Spleen (tissue), 7 donors: Measurements from ENCODE around the gene CARTPT.

Experiments
- CTCF ChIP-seq, 11 experiments: fragments of 200-600 bp in 7 of 11; fragments of 450-650 bp in 4 of 11; sonication (generic) in 4 of 11; IDR thresholded peaks in 8 of 11; conservative IDR thresholded peaks in 3 of 11; 1 replicate in 7 of 11; 2 replicates in 4 of 11; pipeline versions ENCODE4 v1.4.0 to v1.8.0; 2016 to 2021; ENCODE audit warnings: antibody characterized with exemption in 11 of 11, inconsistent platforms in 4 of 11, mild to moderate bottlenecking in 1 of 11
- POLR2A ChIP-seq, 3 donors: fragments of 450-650 bp; IDR thresholded peaks; one replicate each; pipeline ENCODE4 v1.5.1; 2017; ENCODE audit warnings: antibody characterized with exemption in 3 of 3, mild to moderate bottlenecking in 1 of 3
- POLR2AphosphoS5 ChIP-seq, 3 donors: sonication (generic); formaldehyde crosslinking; IDR thresholded peaks; one replicate each; pipeline ENCODE4 v1.5.1; 2017; ENCODE audit warnings: antibody characterized with exemption in 3 of 3
- donor health status: DM: no; HTN: no; CAD: no; lungs with moderate emphysema.
- donor health status: DM: no; HTN: no; CAD: no.
- donor health status: DM: no; HTN: no; CAD: no.

GRCh38 chr5:71703941-71704340 lies 15.1 kb upstream of the CARTPT start:
- TF ChIP-seq CTCF (IDR thresholded peaks at IDR 0.05 in 8 of 11, conservative IDR thresholded peaks at IDR 0.05 in 3 of 11) (no peak), POLR2AphosphoS5 (IDR thresholded peaks at IDR 0.05) (no peak), POLR2A (IDR thresholded peaks at IDR 0.05) (no peak)
